ENCODE measurements around the gene C5orf63. TPM values are rescaled to one million over a fixed set of nuclear protein-coding genes. Genes with fewer than 3 reads are reported as not detected.
A peak's percentile ranks its signal among the peaks of the same experiment; 100 is the strongest.
"Not testable (repeated sequence)": the region's sequence is repeated elsewhere in the genome, so short reads cannot be mapped to it uniquely, and the experiment has no call there.

Gene C5orf63
- total and polyA plus RNA-seq, 9 of the 15 experiments (the other 6 are each of a cell fraction or from before 2014, with no cell fraction given): 1.8 to 24.6 (median 6.2) TPM

- WGBS (ENCODE audit: insufficient coverage, low coverage, missing lambda C conversion rate): 53% methylated on average over 3 of the region's 3 CpGs
- no peaks in the 10 kb centered on the region for H3K9me3 ChIP-seq (replicated peaks; ENCODE audit: control insufficient read depth, insufficient read depth, low read depth, low read length)
- in situ Hi-C loops (cut with MboI) (no loop called here), intact Hi-C loops (cut with micrococcal nuclease) (no loop called here)
- H3K4me1 ChIP-seq (replicated peaks in 1 of 2; ENCODE audit: control insufficient read depth in 2 of 2, insufficient read depth in 2 of 2, low read length in 2 of 2): no peaks in the 10 kb centered on the region
- H2AFZ ChIP-seq (ENCODE audit: low read depth, low read length): no peak overlapping the region
- no peak overlapping the region for H3K27ac ChIP-seq (ENCODE audit: extremely low read depth, low read depth, low read length)
- peak; percentile 96 for TF ChIP-seq ZNF431 (CRISPR knock-in tag; IDR thresholded peaks at IDR 0.05)
- TF ChIP-seq SIN3A (IDR thresholded peaks at IDR 0.05; ENCODE audit: borderline replicate concordance in 2 of 2, control insufficient read depth in 1 of 2, low read depth in 2 of 2, low read length in 2 of 2): no peak
- H3K9ac ChIP-seq (ENCODE audit: insufficient read depth in 1 of 2, low read depth in 2 of 2, low read length in 2 of 2): no peak overlapping the region
- CTCF ChIA-PET (ENCODE audit: low intra/inter-chr PET ratio): interaction anchor here (0.6 kb wide), 1 partner anchor 386 kb away, joined by 3 read pairs; no protein-coding TSS in a partner anchor
- POLR2A ChIA-PET: interaction anchor here (1.0 to 1.4 kb wide), 2 partner anchors 32 to 174 kb away, joined by 3 read pairs; no protein-coding TSS in a partner anchor
- no peak overlapping the region for H3K4me3 ChIP-seq
- no peaks in the 10 kb centered on the region for H4K20me1 ChIP-seq (replicated peaks; ENCODE audit: control insufficient read depth, insufficient read depth, low read length)
- no peaks in the 10 kb centered on the region for H3K79me2 ChIP-seq (ENCODE audit: control insufficient read depth, insufficient read depth, low read length)
- H3K36me3 ChIP-seq (ENCODE audit: control insufficient read depth, insufficient read depth, low read length): no peaks in the 10 kb centered on the region; the same call in 2 of the 3 replicates
- H3K9me1 ChIP-seq (ENCODE audit: control insufficient read depth, insufficient read depth, low read length): no peaks in the 10 kb centered on the region
- H3K27me3 ChIP-seq (ENCODE audit: control insufficient read depth in 2 of 2, insufficient read depth in 2 of 2, low read length in 2 of 2): no peaks in the 10 kb centered on the region
- no TSS peak for BruUV-seq (replicated peaks)
- FAIRE-seq: no peak
- no peak for DNase-seq (ENCODE audit: extremely low read depth in 1 of 4, low spot score in 3 of 4)
- H3K4me2 ChIP-seq (ENCODE audit: insufficient read depth, low read length): no peak overlapping the region
- no peak for ATAC-seq
These were observed 17.2 kb downstream of the C5orf63 start for GRCh38 chr5:127055880-127056653.

DNA sequence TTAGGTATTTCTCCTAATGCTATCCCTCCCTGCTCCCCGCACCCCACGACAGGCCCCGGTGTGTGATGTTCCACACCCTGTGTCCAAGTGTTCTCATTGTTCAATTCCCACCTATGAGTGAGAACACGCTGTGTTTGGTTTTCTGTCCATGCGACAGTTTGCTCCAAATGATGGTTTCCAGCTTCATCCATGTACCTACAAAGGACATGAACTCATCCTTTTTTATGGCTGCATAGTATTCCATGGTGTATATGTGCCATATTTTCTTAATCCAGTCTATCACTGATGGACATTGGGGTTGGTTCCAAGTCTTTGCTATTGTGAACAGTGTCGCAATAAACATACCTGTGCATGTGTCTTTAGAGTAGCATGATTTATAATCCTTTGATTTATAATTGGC, 19.8 kb downstream of the C5orf63 start:
- WGBS (ENCODE audit: insufficient coverage, low coverage, missing lambda C conversion rate): 58% methylated on average over 6 of the region's 6 CpGs
- H3K79me2 ChIP-seq (ENCODE audit: control insufficient read depth, insufficient read depth, low read length); H3K9me3 ChIP-seq (replicated peaks; ENCODE audit: control insufficient read depth, insufficient read depth, low read depth, low read length); CTCF ChIA-PET (ENCODE audit: low intra/inter-chr PET ratio); BruUV-seq (replicated peaks); H4K20me1 ChIP-seq (replicated peaks; ENCODE audit: control insufficient read depth, insufficient read depth, low read length); H2AFZ ChIP-seq (ENCODE audit: low read depth, low read length); H3K4me1 ChIP-seq (replicated peaks in 1 of 2; ENCODE audit: control insufficient read depth in 2 of 2, insufficient read depth in 2 of 2, low read length in 2 of 2); H3K27ac ChIP-seq (ENCODE audit: extremely low read depth, low read depth, low read length); DNase-seq (ENCODE audit: extremely low read depth in 1 of 4, low spot score in 3 of 4); H3K27me3 ChIP-seq (ENCODE audit: control insufficient read depth in 2 of 2, insufficient read depth in 2 of 2, low read length in 2 of 2); H3K9ac ChIP-seq (ENCODE audit: insufficient read depth in 1 of 2, low read depth in 2 of 2, low read length in 2 of 2); in situ Hi-C loops (cut with MboI); H3K36me3 ChIP-seq (ENCODE audit: control insufficient read depth, insufficient read depth, low read length); H3K4me2 ChIP-seq (ENCODE audit: insufficient read depth, low read length); H3K4me3 ChIP-seq; FAIRE-seq; ATAC-seq; intact Hi-C loops (cut with micrococcal nuclease); POLR2A ChIA-PET; H3K9me1 ChIP-seq (ENCODE audit: control insufficient read depth, insufficient read depth, low read length): not testable (repeated sequence)
- TF ChIP-seq ZNF146 (CRISPR knock-in tag; IDR thresholded peaks at IDR 0.05; ENCODE audit: unreplicated experiment): peak; percentile 81
